Measurements from ENCODE around the gene PCGF3. TPM values are rescaled to one million over a fixed set of nuclear protein-coding genes. Genes with fewer than 3 reads are reported as not detected.
"Not testable (repeated sequence)": the region's sequence is repeated elsewhere in the genome, so short reads cannot be mapped to it uniquely, and the experiment has no call there.

PCGF3 gene
- polyA plus RNA-seq, 2 donors, result 27.0 to 63.7 TPM

- Histone ChIP-seq H3K4me3 (ENCODE audit: low read depth in 1 of 2, low read length in 2 of 2) (peak overlapping the region; percentile 39 to 52), H3K36me3 (ENCODE audit: control insufficient read depth in 2 of 2, insufficient read depth in 2 of 2, low read length in 1 of 2) (peaks cover 0 to 2% of the 10 kb centered on the region in 2 donors), H3K27ac (ENCODE audit: low read depth in 2 of 2, low read length in 1 of 2) (peak overlapping the region; percentile 71 to 78), H3K27me3 (ENCODE audit: control insufficient read depth in 1 of 2, insufficient read depth in 2 of 2, low read length in 2 of 2) (no peaks in the 10 kb centered on the region), H3K4me1 (ENCODE audit: control insufficient read depth in 2 of 2, insufficient read depth in 2 of 2, low read length in 1 of 2) (peaks cover 6 to 32% of the 10 kb centered on the region in 2 donors), H3K9me3 (ENCODE audit: control insufficient read depth in 2 of 2, insufficient read depth in 1 of 2, low read depth in 1 of 2, low read length in 1 of 2) (no peaks in the 10 kb centered on the region)
- 65% methylated on average over 26 of the region's 26 CpGs for WGBS, 2 donors
These were observed 17.4 kb upstream of the PCGF3 start for GRCh38 chr4:687971-688853.

- 12 to 16% methylated on average over 42 to 59 of the region's 59 CpGs for WGBS, 2 donors
- Histone ChIP-seq H3K27ac (ENCODE audit: low read depth in 2 of 2, low read length in 1 of 2) (peak within 1 kb of the TSS; percentile 30 to 78), H3K36me3 (ENCODE audit: control insufficient read depth in 2 of 2, insufficient read depth in 2 of 2, low read length in 1 of 2) (peaks cover 0 to 2% of the 10 kb centered on the region in 2 donors), H3K9me3 (ENCODE audit: control insufficient read depth in 2 of 2, insufficient read depth in 1 of 2, low read depth in 1 of 2, low read length in 1 of 2) (no peaks in the 10 kb centered on the region), H3K27me3 (ENCODE audit: control insufficient read depth in 1 of 2, insufficient read depth in 2 of 2, low read length in 2 of 2) (no peaks in the 10 kb centered on the region), H3K4me1 (ENCODE audit: control insufficient read depth in 2 of 2, insufficient read depth in 2 of 2, low read length in 1 of 2) (peaks cover 6 to 28% of the 10 kb centered on the region in 2 donors), H3K4me3 (ENCODE audit: low read depth in 1 of 2, low read length in 2 of 2) (peak within 1 kb of the TSS; percentile 39 to 52)
These were observed 16.6 kb upstream of the PCGF3 start, which contains the start of gene SLC49A3 for GRCh38 chr4:688854-689681. TSS of gene SLC49A3 (minus strand) at chr4:689151. CDS start at chr4:689127, 24 bp downstream.

GRCh38 chr4:689723-690122 is 15.9 kb upstream of the PCGF3 start:
- H3K27me3 ChIP-seq (ENCODE audit: control insufficient read depth in 1 of 2, insufficient read depth in 2 of 2, low read length in 2 of 2), result no peaks in the 10 kb centered on the region
- H3K9me3 ChIP-seq (ENCODE audit: control insufficient read depth in 2 of 2, insufficient read depth in 1 of 2, low read depth in 1 of 2, low read length in 1 of 2), result no peaks in the 10 kb centered on the region
- H3K4me3 ChIP-seq (ENCODE audit: low read depth in 1 of 2, low read length in 2 of 2), result peak overlapping the region in 1 of 2 donors; percentile 52
- H3K27ac ChIP-seq (ENCODE audit: low read depth in 2 of 2, low read length in 1 of 2), result peak overlapping the region; percentile 30 to 78
- 79 to 90% methylated on average over 8 of the region's 8 CpGs for WGBS, 2 donors
- peaks cover 0 to 2% of the 10 kb centered on the region in 2 donors for H3K36me3 ChIP-seq (ENCODE audit: control insufficient read depth in 2 of 2, insufficient read depth in 2 of 2, low read length in 1 of 2)
- peaks cover 6 to 26% of the 10 kb centered on the region in 2 donors for H3K4me1 ChIP-seq (ENCODE audit: control insufficient read depth in 2 of 2, insufficient read depth in 2 of 2, low read length in 1 of 2)

GRCh38 chr4:692771-693554 is 12.7 kb upstream of the PCGF3 start:
- Histone ChIP-seq H3K4me1 (ENCODE audit: control insufficient read depth in 2 of 2, insufficient read depth in 2 of 2, low read length in 1 of 2) (peaks cover 2 to 8% of the 10 kb centered on the region in 2 donors), H3K9me3 (ENCODE audit: control insufficient read depth in 2 of 2, insufficient read depth in 1 of 2, low read depth in 1 of 2, low read length in 1 of 2) (no peaks in the 10 kb centered on the region), H3K27me3 (ENCODE audit: control insufficient read depth in 1 of 2, insufficient read depth in 2 of 2, low read length in 2 of 2) (no peaks in the 10 kb centered on the region), H3K36me3 (ENCODE audit: control insufficient read depth in 2 of 2, insufficient read depth in 2 of 2, low read length in 1 of 2) (peaks cover 0 to 2% of the 10 kb centered on the region in 2 donors), H3K27ac (ENCODE audit: low read depth in 2 of 2, low read length in 1 of 2) (no peak overlapping the region), H3K4me3 (ENCODE audit: low read depth in 1 of 2, low read length in 2 of 2) (no peak overlapping the region)
- 78 to 79% methylated on average over 32 of the region's 32 CpGs for WGBS, 2 donors

DNA sequence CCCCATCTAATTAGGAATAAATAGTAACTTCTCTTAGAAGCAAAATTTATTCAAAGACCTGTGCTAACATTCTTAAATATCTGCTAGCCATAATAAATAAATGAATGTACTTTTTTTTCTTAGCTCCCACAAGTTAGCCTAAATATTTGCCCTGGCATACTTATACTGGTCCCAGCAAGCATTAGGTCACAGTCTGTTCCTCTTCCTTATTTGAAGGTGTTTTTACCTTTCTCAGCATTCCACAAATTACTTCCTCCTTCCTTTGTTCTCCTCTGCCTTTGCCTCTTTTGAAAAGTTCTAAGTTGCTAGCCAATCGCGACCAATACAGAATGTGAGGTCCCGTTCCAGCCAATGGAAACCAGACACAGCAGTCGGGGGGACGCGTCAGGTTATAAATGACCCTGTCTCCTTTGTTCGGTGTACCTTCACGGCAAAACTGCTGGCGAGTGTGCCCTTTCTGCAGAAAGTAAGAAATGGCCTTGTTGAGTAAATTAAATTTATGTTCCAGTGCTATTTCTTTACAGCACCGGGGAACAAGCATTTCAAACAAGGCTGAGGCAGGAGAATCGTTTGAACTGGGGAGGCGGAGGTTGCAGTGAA is 11.2 kb upstream of the PCGF3 start:
- H3K36me3 ChIP-seq (ENCODE audit: control insufficient read depth in 2 of 2, insufficient read depth in 2 of 2, low read length in 1 of 2); H3K4me1 ChIP-seq (ENCODE audit: control insufficient read depth in 2 of 2, insufficient read depth in 2 of 2, low read length in 1 of 2); H3K27ac ChIP-seq (ENCODE audit: low read depth in 2 of 2, low read length in 1 of 2); H3K4me3 ChIP-seq (ENCODE audit: low read depth in 1 of 2, low read length in 2 of 2); H3K9me3 ChIP-seq (ENCODE audit: control insufficient read depth in 2 of 2, insufficient read depth in 1 of 2, low read depth in 1 of 2, low read length in 1 of 2); H3K27me3 ChIP-seq (ENCODE audit: control insufficient read depth in 1 of 2, insufficient read depth in 2 of 2, low read length in 2 of 2): not testable (repeated sequence)
- WGBS, 2 donors, result 83 to 89% methylated on average over 12 of the region's 12 CpGs

DNA sequence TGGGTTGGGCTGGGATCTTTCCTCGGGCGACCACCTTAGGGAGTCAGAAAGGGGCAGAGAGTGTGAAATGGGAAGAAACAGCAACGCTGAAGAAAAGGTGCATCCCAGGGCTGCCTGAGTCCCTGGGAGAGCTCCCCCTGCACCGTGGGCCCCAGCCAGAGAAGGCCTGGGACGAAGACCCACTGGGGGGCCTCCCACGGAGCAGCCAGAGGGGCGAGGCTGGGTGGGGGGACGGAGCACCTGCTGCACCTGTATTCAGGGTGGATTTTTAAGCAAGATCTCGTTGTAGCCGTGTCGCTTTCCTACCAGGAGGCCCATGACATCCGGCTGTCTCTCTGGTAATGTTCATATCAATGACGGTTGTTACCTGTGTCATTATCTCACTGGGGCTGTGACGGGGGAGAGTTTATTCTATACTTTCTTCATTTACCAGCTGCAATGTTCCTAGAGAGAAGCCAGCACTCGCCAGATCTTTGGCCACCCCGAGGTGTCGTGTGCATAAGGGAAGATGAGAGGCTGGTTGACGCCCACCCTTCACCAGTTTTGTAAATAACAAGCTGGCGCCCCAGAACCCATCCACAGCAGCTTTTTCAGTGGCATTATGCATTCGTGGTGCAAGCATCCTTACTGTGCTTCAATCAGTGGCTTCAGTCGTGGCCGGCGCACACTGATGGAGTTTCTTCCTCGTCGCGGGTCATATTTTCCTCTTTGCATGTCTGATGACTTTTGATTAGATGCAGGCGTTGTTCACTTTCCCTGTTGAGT is 5.6 kb upstream of the PCGF3 start:
- Histone ChIP-seq H3K27me3 (ENCODE audit: control insufficient read depth in 1 of 2, insufficient read depth in 2 of 2, low read length in 2 of 2) (no peaks in the 10 kb centered on the region), H3K4me1 (ENCODE audit: control insufficient read depth in 2 of 2, insufficient read depth in 2 of 2, low read length in 1 of 2) (no peaks in the 10 kb centered on the region), H3K9me3 (ENCODE audit: control insufficient read depth in 2 of 2, insufficient read depth in 1 of 2, low read depth in 1 of 2, low read length in 1 of 2) (no peaks in the 10 kb centered on the region), H3K36me3 (ENCODE audit: control insufficient read depth in 2 of 2, insufficient read depth in 2 of 2, low read length in 1 of 2) (no peaks in the 10 kb centered on the region), H3K4me3 (ENCODE audit: low read depth in 1 of 2, low read length in 2 of 2) (no peak overlapping the region), H3K27ac (ENCODE audit: low read depth in 2 of 2, low read length in 1 of 2) (peak overlapping the region; percentile 61 to 76)
- 81 to 86% methylated on average over 27 of the region's 27 CpGs for WGBS, 2 donors

- Histone ChIP-seq H3K4me1 (ENCODE audit: control insufficient read depth in 2 of 2, insufficient read depth in 2 of 2, low read length in 1 of 2) (peaks cover 0 to 2% of the 10 kb centered on the region in 2 donors), H3K36me3 (ENCODE audit: control insufficient read depth in 2 of 2, insufficient read depth in 2 of 2, low read length in 1 of 2) (no peaks in the 10 kb centered on the region), H3K27me3 (ENCODE audit: control insufficient read depth in 1 of 2, insufficient read depth in 2 of 2, low read length in 2 of 2) (no peaks in the 10 kb centered on the region), H3K4me3 (ENCODE audit: low read depth in 1 of 2, low read length in 2 of 2) (no peak overlapping the region), H3K9me3 (ENCODE audit: control insufficient read depth in 2 of 2, insufficient read depth in 1 of 2, low read depth in 1 of 2, low read length in 1 of 2) (no peaks in the 10 kb centered on the region), H3K27ac (ENCODE audit: low read depth in 2 of 2, low read length in 1 of 2) (no peak overlapping the region)
- 74 to 81% methylated on average over 16 of the region's 16 CpGs for WGBS, 2 donors
These were observed 4.9 kb upstream of the PCGF3 start for GRCh38 chr4:700587-701264.

GRCh38 chr4:702618-703048 is 3.0 kb upstream of the PCGF3 start:
- no peak overlapping the region for H3K4me3 ChIP-seq (ENCODE audit: low read depth in 1 of 2, low read length in 2 of 2)
- H3K9me3 ChIP-seq (ENCODE audit: control insufficient read depth in 2 of 2, insufficient read depth in 1 of 2, low read depth in 1 of 2, low read length in 1 of 2), result no peaks in the 10 kb centered on the region
- WGBS, 2 donors, result 73 to 77% methylated on average over 7 of the region's 7 CpGs
- no peak overlapping the region for H3K27ac ChIP-seq (ENCODE audit: low read depth in 2 of 2, low read length in 1 of 2)
- peaks cover 7 to 9% of the 10 kb centered on the region in 2 donors for H3K4me1 ChIP-seq (ENCODE audit: control insufficient read depth in 2 of 2, insufficient read depth in 2 of 2, low read length in 1 of 2)
- no peaks in the 10 kb centered on the region for H3K27me3 ChIP-seq (ENCODE audit: control insufficient read depth in 1 of 2, insufficient read depth in 2 of 2, low read length in 2 of 2)
- H3K36me3 ChIP-seq (ENCODE audit: control insufficient read depth in 2 of 2, insufficient read depth in 2 of 2, low read length in 1 of 2), result no peaks in the 10 kb centered on the region
